Suppressor macrophage (primary cell): Measurements from ENCODE around the gene GIMAP1.

Experiments
- DNase-seq, 4 experiments: peaks; one replicate each; pipeline ENCODE4 v3.0.0-alpha.2; 2020 to 2022

GIMAP1 gene

GRCh38 chr7:150748376-150748775, 32.0 kb downstream of the GIMAP1 start:
- DNase-seq: peak; percentile 25 to 58 (median 40)

- no peak for DNase-seq
Observed at GRCh38 chr7:150751702-150752101, 35.3 kb downstream of the GIMAP1 start.

GRCh38 chr7:150753239-150753638, 36.8 kb downstream of the GIMAP1 start:
- DNase-seq: peak; percentile 41 to 80 (median 70)

GRCh38 chr7:150753826-150754603, 37.6 kb downstream of the GIMAP1 start:
- DNase-seq: peak; percentile 29 to 63 (median 48)

GRCh38 chr7:150754951-150755350, 38.5 kb downstream of the GIMAP1 start:
- peak in 1 of 4 experiments; percentile 25 for DNase-seq

- DNase-seq: peak; percentile 53 to 79 (median 78)
Observed at GRCh38 chr7:150755473-150756099, 39.2 kb downstream of the GIMAP1 start.

- no peak for DNase-seq
Observed at GRCh38 chr7:150756166-150756565, 39.8 kb downstream of the GIMAP1 start.

- DNase-seq: peak; percentile 53 to 80 (median 58)
Observed at GRCh38 chr7:150756858-150757257, 40.4 kb downstream of the GIMAP1 start.

- no peak for DNase-seq
Observed at GRCh38 chr7:150759479-150759878, 43.1 kb downstream of the GIMAP1 start.

GRCh38 chr7:150766334-150766709, 49.9 kb downstream of the GIMAP1 start:
- DNase-seq: no peak

GRCh38 chr7:150769768-150770167, 53.4 kb downstream of the GIMAP1 start:
- DNase-seq: no peak
